ENCODE data around the gene ZNF276. TPM values are rescaled to one million over a fixed set of nuclear protein-coding genes. Genes with fewer than 3 reads are reported as not detected.

Gene ZNF276
- total and polyA plus RNA-seq, 2 experiments from 2014 or later: 4.3 to 12.0 TPM

- H3K27me3 ChIP-seq (replicated peaks; ENCODE audit: insufficient read depth): no peaks in the 10 kb centered on the region
- H3K4me1 ChIP-seq (ENCODE audit: insufficient read depth): no peaks in the 10 kb centered on the region
- no peak overlapping the region for H3K4me2 ChIP-seq (ENCODE audit: unreplicated experiment)
- H3K4me3 ChIP-seq: no peak overlapping the region
- no peaks in the 10 kb centered on the region for H4K20me1 ChIP-seq (ENCODE audit: insufficient read depth)
- WGBS, 2 experiments (ENCODE audit: low coverage in 1 of 2, low lambda C conversion rate in 2 of 2, missing lambda C conversion rate in 2 of 2): 86 to 90% methylated on average over 16 to 24 of the region's 24 CpGs
- in situ Hi-C loops (cut with MboI): no loop called here
- H3K27ac ChIP-seq: no peak overlapping the region
- no peaks in the 10 kb centered on the region for H3K9me2 ChIP-seq (ENCODE audit: insufficient read depth)
- peaks cover 35% of the 10 kb centered on the region; the same call in 1 of the 2 replicates for H3K36me3 ChIP-seq (ENCODE audit: low read depth)
- no peak overlapping the region for H2AFZ ChIP-seq
- H3K79me2 ChIP-seq (ENCODE audit: insufficient read depth): peaks cover 6% of the 10 kb centered on the region
- H3K9ac ChIP-seq: no peak overlapping the region
- no peak for TF ChIP-seq EZH2phosphoT487 (IDR thresholded peaks at IDR 0.05; ENCODE audit: insufficient read depth, low read depth)
- H3F3A ChIP-seq (ENCODE audit: insufficient read depth): no peaks in the 10 kb centered on the region; the same call in 1 of the 2 replicates
- DNase-seq: no peak
- H3K9me3 ChIP-seq (ENCODE audit: low read depth): no peaks in the 10 kb centered on the region
Observed at GRCh38 chr16:89732142-89732917, 11.0 kb downstream of the ZNF276 start.

- no peak for DNase-seq
- Histone ChIP-seq H4K20me1 (ENCODE audit: insufficient read depth) (no peaks in the 10 kb centered on the region), H3K9me3 (ENCODE audit: low read depth) (no peaks in the 10 kb centered on the region), H3K9ac (no peak overlapping the region), H3K27ac (no peak overlapping the region), H3F3A (ENCODE audit: insufficient read depth) (no peaks in the 10 kb centered on the region; the same call in 1 of the 2 replicates), H2AFZ (no peak overlapping the region), H3K9me2 (ENCODE audit: insufficient read depth) (no peaks in the 10 kb centered on the region), H3K4me3 (no peak overlapping the region), H3K36me3 (ENCODE audit: low read depth) (peaks cover 35% of the 10 kb centered on the region; the same call in 1 of the 2 replicates), H3K4me1 (ENCODE audit: insufficient read depth) (no peaks in the 10 kb centered on the region), H3K4me2 (ENCODE audit: unreplicated experiment) (no peak overlapping the region), H3K79me2 (ENCODE audit: insufficient read depth) (peaks cover under 1% of the 10 kb centered on the region; the same call in 1 of the 2 replicates), H3K27me3 (replicated peaks; ENCODE audit: insufficient read depth) (no peaks in the 10 kb centered on the region)
- TF ChIP-seq EZH2phosphoT487 (IDR thresholded peaks at IDR 0.05; ENCODE audit: insufficient read depth, low read depth): no peak
- TF ChIP-seq EZH2 (IDR thresholded peaks at IDR 0.05; ENCODE audit: insufficient read depth, poor library complexity, severe bottlenecking): no peak
- 92 to 93% methylated on average over 9 of the region's 9 CpGs for WGBS, 2 experiments (ENCODE audit: low coverage in 1 of 2, low lambda C conversion rate in 2 of 2, missing lambda C conversion rate in 2 of 2)
- in situ Hi-C loops (cut with MboI): no loop called here
Observed at GRCh38 chr16:89732918-89733242, 11.5 kb downstream of the ZNF276 start.

GRCh38 chr16:89733322-89733721, 12.0 kb downstream of the ZNF276 start:
- Histone ChIP-seq H3K4me1 (ENCODE audit: insufficient read depth) (no peaks in the 10 kb centered on the region), H3K4me2 (ENCODE audit: unreplicated experiment) (no peak overlapping the region), H4K20me1 (ENCODE audit: insufficient read depth) (no peaks in the 10 kb centered on the region), H3K36me3 (ENCODE audit: low read depth) (peaks cover 36% of the 10 kb centered on the region; the same call in 1 of the 2 replicates), H3F3A (ENCODE audit: insufficient read depth) (no peaks in the 10 kb centered on the region; the same call in 1 of the 2 replicates), H3K27me3 (replicated peaks; ENCODE audit: insufficient read depth) (no peaks in the 10 kb centered on the region), H3K4me3 (no peak overlapping the region), H2AFZ (no peak overlapping the region), H3K9ac (no peak overlapping the region), H3K27ac (no peak overlapping the region), H3K79me2 (ENCODE audit: insufficient read depth) (no peaks in the 10 kb centered on the region; the same call in 1 of the 2 replicates), H3K9me2 (ENCODE audit: insufficient read depth) (no peaks in the 10 kb centered on the region), H3K9me3 (ENCODE audit: low read depth) (no peaks in the 10 kb centered on the region)
- no peak for DNase-seq
- in situ Hi-C loops (cut with MboI): no loop called here
- 91 to 94% methylated on average over 16 to 17 of the region's 17 CpGs for WGBS, 2 experiments (ENCODE audit: low coverage in 1 of 2, low lambda C conversion rate in 2 of 2, missing lambda C conversion rate in 2 of 2)
- no peak for TF ChIP-seq EZH2 (IDR thresholded peaks at IDR 0.05; ENCODE audit: insufficient read depth, poor library complexity, severe bottlenecking)
- TF ChIP-seq EZH2phosphoT487 (IDR thresholded peaks at IDR 0.05; ENCODE audit: insufficient read depth, low read depth): no peak

- H3K36me3 ChIP-seq (ENCODE audit: low read depth): peaks cover 41% of the 10 kb centered on the region; the same call in 1 of the 2 replicates
- in situ Hi-C loops (cut with MboI): no loop called here
- no peak overlapping the region for H2AFZ ChIP-seq
- H4K20me1 ChIP-seq (ENCODE audit: insufficient read depth): no peaks in the 10 kb centered on the region
- TF ChIP-seq EZH2 (IDR thresholded peaks at IDR 0.05; ENCODE audit: insufficient read depth, poor library complexity, severe bottlenecking): no peak
- TF ChIP-seq EZH2phosphoT487 (IDR thresholded peaks at IDR 0.05; ENCODE audit: insufficient read depth, low read depth): no peak
- H3K9me2 ChIP-seq (ENCODE audit: insufficient read depth): no peaks in the 10 kb centered on the region
- H3K79me2 ChIP-seq (ENCODE audit: insufficient read depth): no peaks in the 10 kb centered on the region; the same call in 1 of the 2 replicates
- H3K4me2 ChIP-seq (ENCODE audit: unreplicated experiment): no peak overlapping the region
- no peaks in the 10 kb centered on the region; the same call in 1 of the 2 replicates for H3F3A ChIP-seq (ENCODE audit: insufficient read depth)
- no peak overlapping the region for H3K27ac ChIP-seq
- H3K4me3 ChIP-seq: no peak overlapping the region
- H3K27me3 ChIP-seq (replicated peaks; ENCODE audit: insufficient read depth): no peaks in the 10 kb centered on the region
- 87 to 90% methylated on average over 14 to 21 of the region's 21 CpGs for WGBS, 2 experiments (ENCODE audit: low coverage in 1 of 2, low lambda C conversion rate in 2 of 2, missing lambda C conversion rate in 2 of 2)
- H3K9ac ChIP-seq: no peak overlapping the region
- no peak for DNase-seq
- H3K9me3 ChIP-seq (ENCODE audit: low read depth): no peaks in the 10 kb centered on the region
- no peaks in the 10 kb centered on the region for H3K4me1 ChIP-seq (ENCODE audit: insufficient read depth)
Observed at GRCh38 chr16:89733792-89734191, 12.5 kb downstream of the ZNF276 start.

Data from GM23248 (cell line).